ENCODE measurements around the gene C5.

GRCh38 chr9:121038804-121039203 lies 11.3 kb downstream of the C5 start:
- no peak for TF ChIP-seq EZH2 (IDR thresholded peaks at IDR 0.05)
- TF ChIP-seq, protein P1, sequence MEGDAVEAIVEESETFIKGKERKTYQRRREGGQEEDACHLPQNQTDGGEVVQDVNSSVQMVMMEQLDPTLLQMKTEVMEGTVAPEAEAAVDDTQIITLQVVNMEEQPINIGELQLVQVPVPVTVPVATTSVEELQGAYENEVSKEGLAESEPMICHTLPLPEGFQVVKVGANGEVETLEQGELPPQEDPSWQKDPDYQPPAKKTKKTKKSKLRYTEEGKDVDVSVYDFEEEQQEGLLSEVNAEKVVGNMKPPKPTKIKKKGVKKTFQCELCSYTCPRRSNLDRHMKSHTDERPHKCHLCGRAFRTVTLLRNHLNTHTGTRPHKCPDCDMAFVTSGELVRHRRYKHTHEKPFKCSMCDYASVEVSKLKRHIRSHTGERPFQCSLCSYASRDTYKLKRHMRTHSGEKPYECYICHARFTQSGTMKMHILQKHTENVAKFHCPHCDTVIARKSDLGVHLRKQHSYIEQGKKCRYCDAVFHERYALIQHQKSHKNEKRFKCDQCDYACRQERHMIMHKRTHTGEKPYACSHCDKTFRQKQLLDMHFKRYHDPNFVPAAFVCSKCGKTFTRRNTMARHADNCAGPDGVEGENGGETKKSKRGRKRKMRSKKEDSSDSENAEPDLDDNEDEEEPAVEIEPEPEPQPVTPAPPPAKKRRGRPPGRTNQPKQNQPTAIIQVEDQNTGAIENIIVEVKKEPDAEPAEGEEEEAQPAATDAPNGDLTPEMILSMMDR (IDR thresholded peaks at IDR 0.05), result no peak
- TF ChIP-seq EZH2phosphoT487 (IDR thresholded peaks at IDR 0.05), result no peak
